Naive thymus-derived CD4-positive, alpha-beta T cell (primary cell): Measurements from ENCODE around the gene MYO9B. TPM values are rescaled to one million over a fixed set of nuclear protein-coding genes. Genes with fewer than 3 reads are reported as not detected.

Experiments used
- ATAC-seq: fragments of 150-1000 bp; cut with Tn5 transposase; 2 replicates; pipeline ENCODE4 v1.10.0; 2021; ENCODE audit warnings: mild to moderate bottlenecking, moderate library complexity
- CTCF ChIA-PET: fragments of 350-600 bp; sonication (Branson Sonifier 250); formaldehyde crosslinking; loops from one replicate; lab custom pipeline; 2021; ENCODE audit warnings: antibody characterized with exemption; lab: Charles Lee
- POLR2A ChIA-PET: fragments of 350-600 bp; sonication (Branson Sonifier 250); formaldehyde crosslinking; loops from one replicate; lab custom pipeline; 2021; ENCODE audit warnings: antibody characterized with exemption, inconsistent platforms; lab: Charles Lee
- DNase-seq, 9 donors: peaks; one replicate each; pipeline versions ENCODE4 v3.0.0 to v3.0.0-alpha.2; 2020 to 2022; ENCODE audit warnings: mixed read lengths in 1 of 9
- H3K27ac ChIP-seq: one replicate; pipeline ENCODE4 v1.7.0; 2013; ENCODE audit warnings: mild to moderate bottlenecking, low read depth, low read length, moderate library complexity
- H3K27me3 ChIP-seq, 2 donors: one replicate each; pipeline ENCODE4 v1.7.0; 2013; ENCODE audit warnings: low read length in 2 of 2, mild to moderate bottlenecking in 2 of 2, moderate library complexity in 2 of 2; ENCODE audit not compliant: control insufficient read depth in 2 of 2, insufficient read depth in 2 of 2
- H3K36me3 ChIP-seq, 3 experiments: 1 replicate in 2 of 3; 2 replicates in 1 of 3; pipeline ENCODE4 v1.7.0; 2013; ENCODE audit warnings: low read length in 3 of 3, mild to moderate bottlenecking in 3 of 3, moderate library complexity in 1 of 3; ENCODE audit not compliant: insufficient read depth in 3 of 3, control insufficient read depth in 2 of 3
- H3K4me1 ChIP-seq, 2 donors: one replicate each; pipeline ENCODE4 v1.7.0; 2013; ENCODE audit warnings: low read length in 2 of 2, mild to moderate bottlenecking in 2 of 2, moderate library complexity in 1 of 2; ENCODE audit not compliant: control insufficient read depth in 2 of 2, insufficient read depth in 2 of 2
- H3K4me3 ChIP-seq: 2 replicates; pipeline ENCODE4 v1.7.0; 2013; ENCODE audit warnings: mild to moderate bottlenecking, low read length
- H3K9me3 ChIP-seq, 3 experiments: 1 replicate in 2 of 3; 2 replicates in 1 of 3; pipeline ENCODE4 v1.7.0; 2013; ENCODE audit warnings: low read length in 3 of 3; ENCODE audit not compliant: control insufficient read depth in 2 of 3
- H3K27ac Mint-ChIP-seq, 9 donors: one replicate each; pipeline ENCODE4 v1.8.0; 2020 to 2022; ENCODE audit warnings: mixed read lengths in 9 of 9, mild to moderate bottlenecking in 8 of 9, moderate library complexity in 5 of 9, inconsistent platforms in 2 of 9
- H3K27me3 Mint-ChIP-seq, 5 donors: one replicate each; pipeline ENCODE4 v1.8.0; 2021 to 2022; ENCODE audit warnings: mixed read lengths in 5 of 5, mild to moderate bottlenecking in 1 of 5
- H3K36me3 Mint-ChIP-seq, 5 donors: one replicate each; pipeline ENCODE4 v1.8.0; 2020 to 2022; ENCODE audit warnings: mixed read lengths in 5 of 5, mild to moderate bottlenecking in 3 of 5, inconsistent platforms in 1 of 5
- H3K4me1 Mint-ChIP-seq, 7 donors: one replicate each; pipeline ENCODE4 v1.8.0; 2020 to 2022; ENCODE audit warnings: mixed read lengths in 7 of 7, mild to moderate bottlenecking in 3 of 7, inconsistent platforms in 1 of 7
- H3K4me3 Mint-ChIP-seq, 10 donors: one replicate each; pipeline ENCODE4 v1.8.0; 2020 to 2022; ENCODE audit warnings: mild to moderate bottlenecking in 10 of 10, mixed read lengths in 10 of 10, moderate library complexity in 6 of 10, inconsistent platforms in 2 of 10
- H3K9me3 Mint-ChIP-seq, 11 donors: one replicate each; pipeline ENCODE4 v1.8.0; 2020 to 2022; ENCODE audit warnings: mixed read lengths in 11 of 11, mild to moderate bottlenecking in 4 of 11, inconsistent platforms in 1 of 11, moderate library complexity in 1 of 11
- intact Hi-C, 2 donors: fragments of 100-400 bp; cut with micrococcal nuclease; formaldehyde crosslinking; loops; one replicate each; pipeline ENCODE4 v1.15.1; 2023
- polyA plus RNA-seq, 2 donors: library from polyadenylated mRNA; unstranded; fragments of 300-500 nt; fragmentation: Illumina TruSeq; gene quantifications; one replicate each; pipeline ENCODE4 v1.2.3, GENCODE V29; 2021
- total RNA-seq, 6 experiments: library from RNA in 5 of 6; stranded (reverse) in 5 of 6; gene quantifications; 1 replicate in 5 of 6; 2 replicates in 1 of 6; pipeline ENCODE4 v1.2.3 and lab custom pipeline; 2021 to 2026

The MYO9B gene
- total and polyA plus RNA-seq, 7 experiments from 2014 or later = 5.6 to 297 (median 165) TPM

GRCh38 chr19:17080440-17080801 is 4.8 kb downstream of the MYO9B start:
- H3K27me3 Mint-ChIP-seq = no peaks in the 10 kb centered on the region
- ChIA-PET POLR2A (no interaction called here), CTCF (interaction anchor here (0.6 to 0.7 kb wide), 3 partner anchors 28 to 950 kb away, joined by 3 to 5 read pairs (median 4); no protein-coding TSS in a partner anchor)
- H3K4me1 Mint-ChIP-seq = peaks cover 45 to 70% (median 55%) of the 10 kb centered on the region in 7 donors
- no peaks in the 10 kb centered on the region for H3K9me3 Mint-ChIP-seq
- Histone ChIP-seq H3K36me3 (peaks cover 0 to 5% (median 0%) of the 10 kb centered on the region in 3 experiments), H3K27me3 (no peaks in the 10 kb centered on the region), H3K4me3 (no peak overlapping the region), H3K9me3 (no peaks in the 10 kb centered on the region), H3K27ac (no peak overlapping the region), H3K4me1 (peaks cover 22 to 23% of the 10 kb centered on the region in 2 donors)
- ATAC-seq = no peak
- peak overlapping the region in 4 of 9 donors; percentile 70 to 77 (median 73) for H3K27ac Mint-ChIP-seq
- intact Hi-C loops = no loop called here
- DNase-seq = no peak
- H3K36me3 Mint-ChIP-seq = peaks cover 0 to 13% (median 0%) of the 10 kb centered on the region in 5 donors
- H3K4me3 Mint-ChIP-seq = peak overlapping the region in 7 of 10 donors; percentile 9 to 69 (median 50)

DNA sequence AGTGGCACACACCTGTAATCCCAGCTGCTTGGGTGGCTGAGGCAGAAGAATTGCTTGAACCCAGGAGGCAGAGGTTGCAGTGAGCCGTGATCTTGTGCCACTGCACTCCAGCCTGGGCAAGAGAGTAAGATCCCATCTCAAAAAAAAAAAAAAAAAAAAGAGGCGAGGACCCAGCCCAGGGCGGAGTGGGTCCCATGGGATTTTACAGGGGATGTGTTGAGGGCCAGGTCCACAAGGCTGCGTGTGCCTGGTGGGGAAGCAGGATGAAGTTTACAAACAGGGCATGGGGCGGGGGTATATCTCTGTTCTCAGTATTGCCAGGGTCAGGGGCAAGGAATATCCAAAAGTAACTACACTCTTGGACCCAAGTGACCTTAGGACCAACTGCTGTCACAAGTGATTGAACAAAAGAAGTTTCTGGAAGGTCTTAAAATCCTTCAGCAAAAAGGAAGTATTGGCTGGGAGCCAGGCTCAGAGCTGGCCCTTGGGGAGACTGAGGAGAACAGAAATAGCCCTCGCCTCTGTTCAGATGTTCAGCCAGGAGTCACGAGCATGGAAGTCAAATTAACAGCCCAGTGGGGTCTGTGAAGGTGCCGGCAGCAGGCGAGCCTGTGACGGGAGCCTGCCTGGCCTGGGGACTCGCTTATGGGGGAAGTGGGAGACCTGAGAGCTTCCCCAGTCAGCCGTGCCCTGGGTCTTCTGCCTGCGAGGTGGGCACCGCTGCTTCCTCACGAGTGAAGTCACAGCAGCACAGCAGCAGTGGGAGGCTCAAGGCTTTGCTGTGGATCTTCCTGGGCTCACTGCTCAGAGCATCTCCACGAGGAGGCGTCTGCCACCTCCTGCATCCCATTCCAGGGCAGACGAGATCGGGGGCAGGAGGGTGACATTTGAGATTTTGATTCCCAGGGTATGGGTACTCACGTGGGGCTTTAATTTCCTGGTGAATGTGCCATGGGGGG is 6.4 kb downstream of the MYO9B start:
- intact Hi-C loops = no loop called here
- H3K27ac ChIP-seq = no peak overlapping the region
- Mint-ChIP-seq H3K27ac (peak overlapping the region in 2 of 9 donors; percentile 19 to 68), H3K36me3 (peaks cover 0 to 14% (median 0%) of the 10 kb centered on the region in 5 donors), H3K9me3 (no peaks in the 10 kb centered on the region), H3K4me3 (peak overlapping the region in 1 of 10 donors; percentile 7), H3K27me3 (no peaks in the 10 kb centered on the region), H3K4me1 (peaks cover 44 to 64% (median 56%) of the 10 kb centered on the region in 7 donors)
- no peak for DNase-seq
- peaks cover 17 to 20% of the 10 kb centered on the region in 2 donors for H3K4me1 ChIP-seq
- no peak for ATAC-seq
- no peaks in the 10 kb centered on the region for H3K9me3 ChIP-seq
- no peaks in the 10 kb centered on the region for H3K27me3 ChIP-seq
- ChIA-PET POLR2A (no interaction called here), CTCF (interaction anchor here (0.6 kb wide), 1 partner anchor 15 kb away, joined by 3 read pairs; no protein-coding TSS in a partner anchor)
- peaks cover 0 to 10% (median 0%) of the 10 kb centered on the region in 3 experiments for H3K36me3 ChIP-seq
- no peak overlapping the region for H3K4me3 ChIP-seq

DNA sequence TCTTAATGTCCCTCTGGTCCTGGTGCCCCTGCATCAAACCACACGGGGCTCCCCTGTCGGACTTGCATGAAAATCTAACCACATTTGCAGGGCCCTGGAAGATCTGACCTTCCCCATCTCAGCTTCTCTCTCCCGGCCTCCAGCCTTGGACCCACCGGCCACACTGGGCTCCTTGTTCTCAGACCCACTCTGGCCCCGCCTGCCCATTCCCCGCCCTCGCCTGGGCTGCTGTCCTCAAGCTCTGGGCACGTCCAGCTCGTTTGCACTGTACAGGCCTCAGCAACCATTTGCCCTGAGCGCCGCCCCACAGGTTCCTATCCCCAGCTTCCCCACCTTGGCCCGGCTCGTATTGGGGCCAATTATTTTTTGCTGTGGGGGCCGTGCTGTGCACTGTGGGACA is 10.5 kb downstream of the MYO9B start:
- Histone ChIP-seq H3K36me3 (peaks cover 0 to 10% (median 0%) of the 10 kb centered on the region in 3 experiments), H3K4me3 (no peak overlapping the region), H3K27ac (no peak overlapping the region), H3K9me3 (no peaks in the 10 kb centered on the region), H3K27me3 (no peaks in the 10 kb centered on the region), H3K4me1 (peaks cover 4 to 20% of the 10 kb centered on the region in 2 donors)
- ATAC-seq (no peak), DNase-seq (no peak)
- ChIA-PET CTCF (interaction anchor here (0.5 to 0.7 kb wide), 2 partner anchors 80 to 193 kb away, joined by 3 read pairs; no protein-coding TSS in a partner anchor), POLR2A (interaction anchor here (1.1 kb wide), 1 partner anchor 10 kb away, joined by 4 read pairs; no protein-coding TSS in a partner anchor)
- intact Hi-C loops = no loop called here
- H3K9me3 Mint-ChIP-seq = no peaks in the 10 kb centered on the region
- H3K4me1 Mint-ChIP-seq = peaks cover 45 to 69% (median 59%) of the 10 kb centered on the region in 7 donors
- no peak overlapping the region for H3K4me3 Mint-ChIP-seq
- H3K27ac Mint-ChIP-seq = no peak overlapping the region
- no peaks in the 10 kb centered on the region for H3K27me3 Mint-ChIP-seq
- H3K36me3 Mint-ChIP-seq = peaks cover 0 to 20% (median 4%) of the 10 kb centered on the region in 5 donors

DNA sequence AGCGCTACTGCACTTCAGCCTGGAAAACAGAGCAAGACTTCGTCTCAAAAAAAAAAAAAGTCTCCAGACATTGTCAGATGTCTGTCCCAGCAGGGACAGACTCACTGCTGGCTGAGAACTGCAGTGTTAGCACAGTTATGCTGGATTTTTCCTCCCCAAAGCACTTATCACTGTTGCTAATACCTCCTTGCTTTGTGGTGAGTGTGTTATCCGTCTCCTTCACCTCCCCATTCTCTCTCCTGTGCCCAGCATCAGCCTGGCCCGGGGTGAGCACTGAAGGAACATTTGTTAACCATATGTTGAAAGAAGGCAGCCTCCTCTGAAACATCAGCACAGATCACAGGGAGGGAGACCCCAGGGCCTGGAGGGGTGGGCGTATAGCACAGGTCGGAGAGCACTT is 11.3 kb downstream of the MYO9B start:
- Mint-ChIP-seq H3K27me3 (no peaks in the 10 kb centered on the region), H3K4me1 (peaks cover 44 to 69% (median 55%) of the 10 kb centered on the region in 7 donors), H3K9me3 (no peaks in the 10 kb centered on the region), H3K36me3 (peaks cover 0 to 19% (median 4%) of the 10 kb centered on the region in 5 donors), H3K27ac (peak overlapping the region in 3 of 9 donors; percentile 8 to 59 (median 37)), H3K4me3 (peak overlapping the region in 1 of 10 donors; percentile 44)
- ATAC-seq (no peak), DNase-seq (no peak)
- no peaks in the 10 kb centered on the region for H3K27me3 ChIP-seq
- no peak overlapping the region for H3K27ac ChIP-seq
- H3K9me3 ChIP-seq = no peaks in the 10 kb centered on the region
- H3K4me3 ChIP-seq = no peak overlapping the region
- intact Hi-C loops = no loop called here
- H3K36me3 ChIP-seq = peaks cover 0 to 10% (median 0%) of the 10 kb centered on the region in 3 experiments
- ChIA-PET POLR2A (no interaction called here), CTCF (interaction anchor here (0.5 kb wide), 1 partner anchor 79 kb away, joined by 3 read pairs; no protein-coding TSS in a partner anchor)
- H3K4me1 ChIP-seq = peaks cover 4 to 25% of the 10 kb centered on the region in 2 donors

- ChIA-PET CTCF (no interaction called here), POLR2A (no interaction called here)
- peaks cover 0 to 13% (median 0%) of the 10 kb centered on the region in 3 experiments for H3K36me3 ChIP-seq
- Mint-ChIP-seq H3K36me3 (peaks cover 0 to 16% (median 4%) of the 10 kb centered on the region in 5 donors), H3K4me3 (peak overlapping the region in 1 of 10 donors; percentile 34), H3K4me1 (peaks cover 38 to 62% (median 52%) of the 10 kb centered on the region in 7 donors), H3K27me3 (no peaks in the 10 kb centered on the region), H3K27ac (peak overlapping the region in 3 of 9 donors; percentile 19 to 54 (median 42)), H3K9me3 (no peaks in the 10 kb centered on the region)
- DNase-seq = no peak
- no peak for ATAC-seq
- no peaks in the 10 kb centered on the region for H3K9me3 ChIP-seq
- no peak overlapping the region for H3K27ac ChIP-seq
- H3K27me3 ChIP-seq = no peaks in the 10 kb centered on the region
- H3K4me3 ChIP-seq = no peak overlapping the region
- intact Hi-C loops = no loop called here
- H3K4me1 ChIP-seq = peaks cover 4 to 28% of the 10 kb centered on the region in 2 donors
These were observed 13.0 kb downstream of the MYO9B start for GRCh38 chr19:17088552-17088951.

GRCh38 chr19:17090583-17090982 is 15.0 kb downstream of the MYO9B start:
- ATAC-seq (peak; percentile 81), DNase-seq (no peak)
- Histone ChIP-seq H3K36me3 (peaks cover 0 to 13% (median 0%) of the 10 kb centered on the region in 3 experiments), H3K4me1 (peaks cover 4 to 28% of the 10 kb centered on the region in 2 donors), H3K27ac (no peak overlapping the region), H3K9me3 (no peaks in the 10 kb centered on the region), H3K27me3 (no peaks in the 10 kb centered on the region), H3K4me3 (no peak overlapping the region)
- intact Hi-C loops = no loop called here
- Mint-ChIP-seq H3K36me3 (peaks cover 0 to 16% (median 8%) of the 10 kb centered on the region in 5 donors), H3K27ac (peak overlapping the region; percentile 32 to 88 (median 64)), H3K4me1 (peaks cover 37 to 72% (median 53%) of the 10 kb centered on the region in 7 donors), H3K4me3 (peak overlapping the region in 3 of 10 donors; percentile 5 to 48 (median 30)), H3K27me3 (no peaks in the 10 kb centered on the region), H3K9me3 (no peaks in the 10 kb centered on the region)
- POLR2A ChIA-PET = interaction anchor here (1.1 to 1.3 kb wide), 2 partner anchors 35 to 38 kb away, joined by 3 read pairs; no protein-coding TSS in a partner anchor
- CTCF ChIA-PET = interaction anchor here (0.7 kb wide), 2 partner anchors 94 to 115 kb away, joined by 3 to 4 read pairs; no protein-coding TSS in a partner anchor
